HUES64 (cell line): ENCODE data around the gene AGTPBP1.

Experiments used
- H3K27ac ChIP-seq: 2 replicates; pipeline ENCODE4 v1.7.0; 2013; ENCODE audit warnings: low read depth, low read length, inconsistent platforms
- H3K27me3 ChIP-seq: 2 replicates; pipeline ENCODE4 v1.6.1; 2013; ENCODE audit warnings: mild to moderate bottlenecking, low read length; ENCODE audit not compliant: insufficient read depth
- H3K36me3 ChIP-seq: 2 replicates; pipeline ENCODE4 v1.6.1; 2013; ENCODE audit warnings: mild to moderate bottlenecking, low read length; ENCODE audit not compliant: insufficient read depth
- H3K4me1 ChIP-seq: 2 replicates; pipeline ENCODE4 v1.6.1; 2013; ENCODE audit warnings: mild to moderate bottlenecking, low read length, moderate library complexity; ENCODE audit not compliant: insufficient read depth
- H3K4me3 ChIP-seq: 2 replicates; pipeline ENCODE4 v1.5.1; 2013; ENCODE audit warnings: mild to moderate bottlenecking, low read length, moderate library complexity
- H3K9ac ChIP-seq: 2 replicates; pipeline ENCODE4 v1.6.1; 2013; ENCODE audit warnings: mild to moderate bottlenecking, low read depth, low read length
- H3K9me3 ChIP-seq: 2 replicates; pipeline ENCODE4 v1.6.1; 2013; ENCODE audit warnings: low read depth, low read length; ENCODE audit not compliant: insufficient read depth
- WGBS: fragments of 150-250, 120-280 bp; methylation state at CpG from one replicate; pipeline ENCODE4 v1.1.7; 2013; ENCODE audit warnings: missing lambda C conversion rate; 5-methylcytosine and 5-hydroxymethylcytosine counted together

Gene AGTPBP1

DNA sequence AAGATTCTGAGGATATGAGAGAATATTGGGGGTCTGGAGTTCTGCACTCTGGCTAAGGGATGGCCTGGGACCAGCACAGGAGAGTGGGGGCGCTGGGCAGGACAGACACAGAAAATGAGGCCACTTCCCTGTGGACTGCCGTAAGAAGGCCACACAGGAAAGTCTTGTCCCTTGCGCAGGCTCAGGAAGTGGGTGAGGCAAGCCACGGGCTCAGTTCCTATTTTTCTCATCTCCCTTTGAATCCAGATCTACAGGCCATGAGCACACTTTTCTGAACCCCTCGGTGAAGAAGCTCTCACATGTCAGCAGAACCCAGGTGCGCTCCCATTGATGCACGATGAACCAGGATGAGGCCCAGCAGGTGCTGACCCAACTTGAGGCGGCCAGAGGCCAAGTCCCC is 207.4 kb downstream of the AGTPBP1 start:
- H3K27ac ChIP-seq = no peak overlapping the region
- no peaks in the 10 kb centered on the region for H3K27me3 ChIP-seq
- H3K4me1 ChIP-seq = no peaks in the 10 kb centered on the region
- H3K9me3 ChIP-seq = no peaks in the 10 kb centered on the region
- WGBS = 94% methylated on average over 8 of the region's 8 CpGs
- H3K36me3 ChIP-seq = no peaks in the 10 kb centered on the region
- H3K4me3 ChIP-seq = no peak overlapping the region
- H3K9ac ChIP-seq = no peak overlapping the region

DNA sequence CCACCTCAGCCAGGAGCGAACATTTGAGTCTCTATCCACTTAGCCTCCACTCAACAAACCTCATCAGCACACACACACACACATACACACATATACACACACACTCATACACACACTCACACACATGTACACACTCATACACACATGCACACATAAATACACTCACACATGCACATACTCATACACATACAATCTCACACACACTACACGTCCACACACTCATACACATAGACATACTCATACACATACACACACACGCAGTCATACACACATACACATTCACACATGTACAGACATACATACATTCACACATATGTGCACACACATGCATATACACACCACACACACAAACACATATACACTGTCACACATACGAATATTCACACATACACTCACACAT is 208.2 kb downstream of the AGTPBP1 start:
- Histone ChIP-seq H3K27ac (no peak overlapping the region), H3K9me3 (no peaks in the 10 kb centered on the region), H3K4me3 (no peak overlapping the region), H3K36me3 (no peaks in the 10 kb centered on the region), H3K27me3 (no peaks in the 10 kb centered on the region), H3K9ac (no peak overlapping the region), H3K4me1 (no peaks in the 10 kb centered on the region)
- WGBS = 94% methylated on average over 4 of the region's 4 CpGs

DNA sequence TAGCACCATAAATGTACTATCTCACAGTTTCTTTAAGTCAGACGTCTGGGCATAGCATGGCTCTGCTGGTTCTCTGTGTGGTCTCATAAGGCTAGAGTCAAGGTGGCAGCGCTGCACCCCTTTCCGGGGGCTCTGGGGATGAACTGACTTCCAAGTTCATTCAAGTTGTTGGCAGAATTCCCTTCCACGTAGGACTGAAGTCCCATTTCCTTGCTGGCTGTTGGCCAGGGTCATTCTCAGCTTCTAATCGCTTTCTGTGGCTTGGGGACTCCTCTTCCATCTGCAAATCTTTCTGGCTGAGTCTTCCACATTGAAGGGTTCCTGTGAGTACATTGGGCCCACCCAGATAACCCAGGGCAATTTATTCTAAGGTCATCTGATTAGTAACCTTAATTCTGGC is 211.0 kb downstream of the AGTPBP1 start:
- no peak overlapping the region for H3K9ac ChIP-seq
- WGBS = 92% methylated on average over 5 of the region's 5 CpGs
- H3K27me3 ChIP-seq = no peaks in the 10 kb centered on the region
- H3K27ac ChIP-seq = no peak overlapping the region
- no peaks in the 10 kb centered on the region for H3K9me3 ChIP-seq
- no peaks in the 10 kb centered on the region for H3K4me1 ChIP-seq
- no peak overlapping the region for H3K4me3 ChIP-seq
- H3K36me3 ChIP-seq = no peaks in the 10 kb centered on the region

DNA sequence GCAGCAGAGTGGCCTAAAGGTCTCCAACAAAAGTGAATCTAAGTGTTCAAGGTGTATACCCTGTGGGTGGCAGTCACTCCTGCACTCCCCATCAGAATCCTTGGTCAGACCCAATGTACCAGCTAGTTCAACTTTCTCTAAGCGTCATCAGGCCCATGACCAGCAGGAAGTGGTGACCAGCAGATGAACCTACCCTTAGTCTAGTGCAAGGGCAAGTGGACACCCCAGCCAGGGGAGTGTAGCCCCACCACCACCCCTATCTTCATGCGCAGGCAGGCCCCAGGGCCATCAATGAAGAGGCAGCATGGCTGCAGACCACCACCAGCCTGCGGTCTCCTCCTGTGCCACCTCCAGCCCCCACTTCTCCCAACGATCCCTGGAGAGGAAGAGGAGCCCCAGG is 213.1 kb downstream of the AGTPBP1 start:
- H3K9ac ChIP-seq = no peak overlapping the region
- no peaks in the 10 kb centered on the region for H3K4me1 ChIP-seq
- 88% methylated on average over 4 of the region's 4 CpGs for WGBS
- peaks cover 14% of the 10 kb centered on the region for H3K27me3 ChIP-seq
- no peaks in the 10 kb centered on the region for H3K36me3 ChIP-seq
- no peak overlapping the region for H3K4me3 ChIP-seq
- no peaks in the 10 kb centered on the region for H3K9me3 ChIP-seq
- H3K27ac ChIP-seq = no peak overlapping the region

DNA sequence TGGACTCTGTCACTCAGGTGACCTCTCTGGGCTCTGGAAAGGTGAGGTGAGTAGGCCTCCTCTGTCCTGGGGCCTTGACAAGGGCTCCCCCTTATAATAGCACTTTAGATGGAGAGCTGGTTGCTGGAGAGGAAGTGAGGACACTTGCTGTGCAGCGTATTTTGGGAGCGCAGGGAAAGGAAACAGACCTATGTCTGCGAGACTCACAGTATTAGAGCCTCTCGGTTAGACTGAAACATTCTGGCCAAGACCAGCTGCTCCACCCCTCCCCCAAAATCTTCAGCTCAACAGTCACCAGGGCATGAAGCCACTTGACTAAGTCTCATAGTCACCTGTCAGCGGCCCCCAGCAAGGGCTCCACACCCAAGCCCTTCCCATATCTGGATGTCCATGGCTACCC is 213.6 kb downstream of the AGTPBP1 start:
- Histone ChIP-seq H3K4me1 (no peaks in the 10 kb centered on the region), H3K4me3 (no peak overlapping the region), H3K27ac (no peak overlapping the region), H3K9ac (no peak overlapping the region), H3K9me3 (no peaks in the 10 kb centered on the region), H3K27me3 (peaks cover 19% of the 10 kb centered on the region), H3K36me3 (no peaks in the 10 kb centered on the region)
- 94% methylated on average over 5 of the region's 5 CpGs for WGBS

DNA sequence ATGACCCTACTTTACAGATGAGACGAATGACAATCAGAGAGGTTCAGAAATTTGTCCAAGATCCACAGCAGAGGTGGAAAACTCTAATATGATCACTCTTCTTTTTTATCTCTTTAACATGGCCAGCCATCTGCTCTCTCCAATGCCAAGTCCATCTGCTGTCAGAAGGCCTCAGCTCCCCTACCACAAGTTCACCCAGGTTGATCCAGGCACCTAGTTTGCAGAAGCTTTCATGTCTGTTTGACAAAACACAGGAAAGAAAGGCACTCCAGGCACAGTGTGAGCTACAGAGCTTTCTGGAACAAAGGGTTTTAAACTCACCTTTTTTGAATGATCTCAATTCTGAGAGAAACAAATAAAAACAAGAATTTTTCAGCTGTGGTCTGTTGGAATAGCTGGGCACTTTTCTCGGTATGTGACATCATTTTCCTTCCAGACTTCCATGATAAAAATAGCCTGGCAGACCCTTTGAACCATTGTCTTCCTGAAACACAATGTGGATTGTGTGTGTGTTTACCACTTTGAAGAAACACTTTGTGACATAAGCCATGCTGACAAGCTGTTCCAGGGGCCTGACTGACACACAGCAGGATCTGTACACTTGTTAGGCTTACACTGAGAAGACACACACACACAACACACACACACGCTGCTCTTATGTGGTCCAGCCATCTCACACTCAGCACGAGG is 214.3 kb downstream of the AGTPBP1 start:
- H3K27ac ChIP-seq = no peak overlapping the region
- H3K36me3 ChIP-seq = no peaks in the 10 kb centered on the region

DNA sequence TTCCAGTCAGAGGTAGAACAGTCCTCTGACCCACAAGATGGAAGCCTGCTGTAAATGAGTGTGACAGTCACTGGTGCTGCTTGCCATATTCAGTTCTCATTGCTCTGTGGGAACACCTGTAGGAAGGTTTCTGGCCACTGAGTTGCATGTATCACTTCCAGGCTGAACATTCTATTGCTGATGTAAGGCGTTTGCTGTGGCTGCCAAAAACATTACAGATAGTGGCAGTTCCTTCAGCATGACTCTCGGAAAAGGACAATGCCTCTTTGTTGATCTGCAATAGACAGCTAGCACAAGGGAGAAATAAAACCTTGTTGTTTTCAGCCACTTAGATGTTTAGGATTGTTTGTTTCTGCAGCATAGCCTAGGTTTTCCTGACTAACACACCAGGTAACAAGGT is 217.2 kb downstream of the AGTPBP1 start:
- Histone ChIP-seq H3K4me3 (no peak overlapping the region), H3K27me3 (peaks cover 39% of the 10 kb centered on the region), H3K4me1 (no peaks in the 10 kb centered on the region), H3K9ac (no peak overlapping the region), H3K36me3 (no peaks in the 10 kb centered on the region), H3K27ac (no peak overlapping the region), H3K9me3 (no peaks in the 10 kb centered on the region)
- WGBS = 91% methylated on average over 2 of the region's 2 CpGs

More for the DNA sequence above, 214.3 kb downstream of the AGTPBP1 start:
- 84% methylated on average over 4 of the region's 4 CpGs for WGBS
- peaks cover 26% of the 10 kb centered on the region for H3K27me3 ChIP-seq
- no peaks in the 10 kb centered on the region for H3K9me3 ChIP-seq
- no peaks in the 10 kb centered on the region for H3K4me1 ChIP-seq
- no peak overlapping the region for H3K4me3 ChIP-seq
- no peak overlapping the region for H3K9ac ChIP-seq

DNA sequence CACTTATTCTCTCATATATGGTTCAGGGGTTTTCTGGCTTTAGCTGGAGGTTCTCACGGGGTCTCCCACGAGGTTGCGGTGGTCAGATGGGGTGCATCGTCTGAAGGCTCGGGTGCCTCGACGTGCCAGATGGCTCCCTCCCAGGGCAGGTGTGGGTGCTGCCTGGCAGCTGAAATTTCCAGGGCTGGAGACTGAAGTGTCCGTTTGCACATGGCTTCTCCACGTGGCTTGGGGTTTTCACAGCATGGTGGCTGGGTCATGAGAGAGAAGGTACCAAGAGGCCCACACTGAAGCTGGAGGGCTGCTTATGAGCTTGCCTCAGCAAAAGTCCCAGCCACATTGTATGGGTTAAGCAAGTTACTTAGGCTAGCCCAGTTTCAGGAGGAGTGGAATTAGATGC is 218.6 kb downstream of the AGTPBP1 start:
- Histone ChIP-seq H3K36me3 (no peaks in the 10 kb centered on the region), H3K27ac (no peak overlapping the region), H3K4me1 (no peaks in the 10 kb centered on the region), H3K9me3 (no peaks in the 10 kb centered on the region), H3K9ac (no peak overlapping the region), H3K4me3 (peak overlapping the region; percentile 62), H3K27me3 (peaks cover 39% of the 10 kb centered on the region)
- WGBS = 71% methylated on average over 9 of the region's 9 CpGs

DNA sequence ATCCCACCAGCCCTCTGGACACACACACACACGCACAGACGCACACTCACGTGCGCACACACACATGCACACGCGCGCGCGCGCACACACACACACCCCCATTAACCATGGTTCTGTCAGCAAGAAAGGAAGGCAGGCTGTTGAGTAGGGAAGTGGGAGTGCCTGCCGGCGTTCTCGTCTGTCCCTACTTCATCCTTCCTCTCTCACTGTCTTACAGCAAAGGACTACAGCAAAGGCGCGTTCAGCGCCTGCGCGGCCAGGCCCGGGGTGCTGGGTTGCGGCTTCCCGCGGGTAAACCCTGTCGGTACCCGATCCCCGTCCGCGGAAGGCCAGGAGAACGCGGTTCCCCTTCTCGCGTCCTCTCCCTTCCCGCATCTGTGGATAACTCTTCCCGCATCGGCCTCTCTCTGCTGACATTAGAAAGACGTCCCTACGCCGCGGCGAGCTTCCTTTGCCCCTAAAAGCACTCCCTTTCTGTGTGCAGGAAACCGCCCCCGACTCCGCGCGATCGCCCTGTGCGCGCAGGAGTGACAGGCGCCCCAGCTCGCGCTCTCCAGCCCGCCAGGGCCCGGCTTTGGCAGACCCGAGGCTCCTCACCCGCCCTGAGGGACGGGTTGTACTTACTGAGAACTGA is 219.2 kb downstream of the AGTPBP1 start:
- peak overlapping the region; percentile 62 for H3K4me3 ChIP-seq
- no peaks in the 10 kb centered on the region for H3K36me3 ChIP-seq
- no peaks in the 10 kb centered on the region for H3K9me3 ChIP-seq
- H3K27me3 ChIP-seq = peaks cover 39% of the 10 kb centered on the region
- 5% methylated on average over 47 of the region's 55 CpGs for WGBS
- no peak overlapping the region for H3K27ac ChIP-seq
- peak overlapping the region; percentile 38; the same call in 1 of the 2 replicates for H3K9ac ChIP-seq
- no peaks in the 10 kb centered on the region for H3K4me1 ChIP-seq

DNA sequence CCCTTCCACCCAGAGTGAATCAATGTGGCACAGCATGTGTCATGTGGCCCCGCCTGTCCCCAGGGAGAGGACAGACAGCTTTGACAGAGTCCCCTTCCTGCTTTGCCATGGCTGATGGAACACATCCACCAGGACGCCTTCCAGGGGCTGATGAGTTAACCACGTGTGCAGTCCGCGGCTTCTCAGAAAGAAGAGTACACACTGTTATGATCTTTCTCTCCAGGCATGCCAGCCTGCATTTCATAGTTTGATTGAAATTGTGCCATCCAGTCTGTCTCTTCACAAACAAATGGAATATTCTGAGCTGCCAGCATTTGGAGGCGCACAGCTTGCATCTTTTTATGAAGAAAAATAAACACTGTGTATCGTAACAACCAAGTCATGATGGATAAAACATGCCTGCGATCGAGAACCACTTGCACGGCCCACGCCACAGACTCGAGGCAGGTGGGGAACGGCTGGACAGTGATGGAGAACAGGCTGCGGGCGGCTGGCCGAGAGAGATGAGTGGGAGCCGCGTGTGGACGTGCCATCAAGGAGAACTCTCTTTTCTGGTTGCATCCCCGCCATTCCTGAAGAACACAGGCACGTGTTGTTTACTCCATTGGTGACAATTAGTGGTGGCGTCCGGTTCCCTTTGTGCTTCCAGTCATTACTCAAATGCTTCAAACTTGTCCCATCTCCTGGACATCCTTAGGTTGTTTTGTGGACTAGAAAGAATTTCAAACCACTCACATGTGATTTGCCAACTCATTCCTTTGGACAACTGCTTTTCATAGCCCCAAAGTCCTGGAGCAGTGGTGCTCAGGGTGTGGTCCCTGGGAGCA is 220.2 kb downstream of the AGTPBP1 start:
- peaks cover 39% of the 10 kb centered on the region for H3K27me3 ChIP-seq

DNA sequence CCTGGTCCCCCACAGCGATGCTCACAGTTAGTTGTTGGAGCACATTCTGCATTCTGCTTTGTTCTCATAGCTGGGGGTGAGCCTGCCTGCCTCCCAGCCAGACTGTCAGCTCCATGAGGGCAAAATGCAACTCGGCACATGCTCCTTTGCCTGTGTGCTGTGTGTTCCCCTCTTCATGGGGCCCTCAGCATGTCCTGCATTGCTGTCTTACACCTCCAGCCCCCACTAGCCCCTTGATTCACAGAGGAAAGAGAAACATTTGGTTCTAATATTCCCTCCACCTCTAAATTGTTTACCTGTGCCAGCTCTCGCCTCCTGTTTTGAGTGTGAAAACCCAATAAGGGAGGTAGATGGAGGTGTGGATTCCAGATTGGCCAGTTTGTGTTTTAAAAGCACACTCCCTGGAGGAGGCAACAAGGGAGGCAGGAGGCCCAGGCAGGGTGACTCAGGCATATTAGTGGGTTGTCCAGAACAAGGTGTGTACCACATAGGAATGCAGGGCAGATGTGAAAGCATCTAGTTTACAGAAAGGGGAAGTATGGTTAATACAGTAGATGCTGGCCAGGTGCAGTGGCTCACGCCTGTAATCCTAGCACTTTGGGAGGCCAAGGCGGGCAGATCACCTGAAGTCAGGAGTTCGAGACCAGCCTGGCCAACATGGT is 224.6 kb downstream of the AGTPBP1 start:
- Histone ChIP-seq H3K27me3 (peaks cover 10% of the 10 kb centered on the region), H3K4me3 (no peak overlapping the region), H3K4me1 (no peaks in the 10 kb centered on the region), H3K9me3 (no peaks in the 10 kb centered on the region), H3K9ac (no peak overlapping the region), H3K27ac (no peak overlapping the region), H3K36me3 (no peaks in the 10 kb centered on the region)
- WGBS = 92% methylated on average over 6 of the region's 6 CpGs

More for the DNA sequence above, 220.2 kb downstream of the AGTPBP1 start:
- Histone ChIP-seq H3K27ac (no peak overlapping the region), H3K36me3 (no peaks in the 10 kb centered on the region), H3K9ac (no peak overlapping the region), H3K9me3 (no peaks in the 10 kb centered on the region), H3K4me3 (no peak overlapping the region), H3K4me1 (no peaks in the 10 kb centered on the region)
- WGBS = 95% methylated on average over 23 of the region's 23 CpGs
